Fibroblast of lung (primary cell): ENCODE measurements around the gene ARHGEF4.

ENCODE experiments used
- EZH2 ChIP-seq: IDR thresholded peaks from 2 replicates; pipeline ENCODE4 v1.5.1; 2012; ENCODE audit warnings: low read length, control low read depth, mild to moderate bottlenecking; ENCODE audit errors: missing control alignments
- TF ChIP-seq, protein P1 (sequence below), 2 donors: IDR thresholded peaks in 1 of 2; conservative IDR thresholded peaks in 1 of 2; 1 replicate in 1 of 2; 2 replicates in 1 of 2; pipeline ENCODE4 v1.5.1; 2011 to 2012; ENCODE audit warnings: low read length in 2 of 2, control low read depth in 1 of 2, inconsistent platforms in 1 of 2, low read depth in 1 of 2, mild to moderate bottlenecking in 1 of 2

DNA sequence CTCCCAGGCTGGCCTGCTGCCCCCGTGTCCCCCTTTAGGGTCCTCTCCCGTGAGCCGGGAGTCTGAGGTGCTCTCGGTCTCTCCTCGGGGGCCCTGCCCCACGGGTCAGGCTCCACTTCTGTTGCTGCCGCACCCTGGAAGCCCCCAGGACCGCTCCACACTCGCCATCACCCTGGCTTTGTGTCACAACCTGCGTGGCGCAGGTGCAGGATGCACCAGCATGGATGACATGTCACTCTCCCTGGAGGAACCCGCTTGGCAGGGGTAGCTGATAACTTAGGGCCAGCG is 10.8 kb upstream of the ARHGEF4 start:
- TF ChIP-seq, protein P1, sequence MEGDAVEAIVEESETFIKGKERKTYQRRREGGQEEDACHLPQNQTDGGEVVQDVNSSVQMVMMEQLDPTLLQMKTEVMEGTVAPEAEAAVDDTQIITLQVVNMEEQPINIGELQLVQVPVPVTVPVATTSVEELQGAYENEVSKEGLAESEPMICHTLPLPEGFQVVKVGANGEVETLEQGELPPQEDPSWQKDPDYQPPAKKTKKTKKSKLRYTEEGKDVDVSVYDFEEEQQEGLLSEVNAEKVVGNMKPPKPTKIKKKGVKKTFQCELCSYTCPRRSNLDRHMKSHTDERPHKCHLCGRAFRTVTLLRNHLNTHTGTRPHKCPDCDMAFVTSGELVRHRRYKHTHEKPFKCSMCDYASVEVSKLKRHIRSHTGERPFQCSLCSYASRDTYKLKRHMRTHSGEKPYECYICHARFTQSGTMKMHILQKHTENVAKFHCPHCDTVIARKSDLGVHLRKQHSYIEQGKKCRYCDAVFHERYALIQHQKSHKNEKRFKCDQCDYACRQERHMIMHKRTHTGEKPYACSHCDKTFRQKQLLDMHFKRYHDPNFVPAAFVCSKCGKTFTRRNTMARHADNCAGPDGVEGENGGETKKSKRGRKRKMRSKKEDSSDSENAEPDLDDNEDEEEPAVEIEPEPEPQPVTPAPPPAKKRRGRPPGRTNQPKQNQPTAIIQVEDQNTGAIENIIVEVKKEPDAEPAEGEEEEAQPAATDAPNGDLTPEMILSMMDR (conservative IDR thresholded peaks at IDR 0.05 in 1 of 2, IDR thresholded peaks at IDR 0.05 in 1 of 2; ENCODE audit: low read depth in 1 of 2, low read length in 2 of 2), result no peak
- no peak for TF ChIP-seq EZH2
